Left lobe of liver (tissue), 2 donors: Measurements from ENCODE around the gene SLC44A5. TPM values are rescaled to one million over a fixed set of nuclear protein-coding genes. Genes with fewer than 3 reads are reported as not detected.
"Not testable (repeated sequence)": the region's sequence is repeated elsewhere in the genome, so short reads cannot be mapped to it uniquely, and the experiment has no call there.

ENCODE experiments used
- ATAC-seq: fragments of 200-7000 bp; cut with Tn5 transposase; one replicate; pipeline ENCODE4 v1.9.1; 2020; ENCODE audit warnings: mild to moderate bottlenecking, moderate library complexity
- DNase-seq: peaks from one replicate; pipeline ENCODE4 v3.0.0-alpha.2; 2020; ENCODE audit warnings: low spot score
- total RNA-seq: library from RNA; stranded (reverse); gene quantifications from one replicate; pipeline ENCODE4 v1.2.1, GENCODE V29; 2021
- donor health status: DM: no; HTN: no; CAD: no; lungs with moderate emphysema.
- donor health status: DM: no; HTN: yes; CAD: no.

The SLC44A5 gene
- 0.33 TPM for total RNA-seq

- ATAC-seq = no peak
- no peak for DNase-seq
These were observed at the start of gene SLC44A5 for GRCh38 chr1:75611014-75611413. SLC44A5 (minus strand) TSS chr1:75611114; CDS start chr1:75541447, 69,667 bp downstream.

- ATAC-seq (no peak), DNase-seq (no peak)
These were observed 45.0 kb upstream of the SLC44A5 start for GRCh38 chr1:75655931-75656330.

- ATAC-seq, DNase-seq: not testable (repeated sequence)
These were observed 36.3 kb upstream of the SLC44A5 start for GRCh38 chr1:75647183-75647582.

- not testable (repeated sequence) for DNase-seq, ATAC-seq
These were observed 34.2 kb upstream of the SLC44A5 start for GRCh38 chr1:75645153-75645552.

- ATAC-seq (no peak), DNase-seq (no peak)
These were observed 32.5 kb upstream of the SLC44A5 start for GRCh38 chr1:75643460-75643859.

GRCh38 chr1:75641325-75641724, 30.4 kb upstream of the SLC44A5 start:
- DNase-seq (no peak), ATAC-seq (peak; percentile 42)

- no peak for DNase-seq
- ATAC-seq = no peak
These were observed 29.2 kb upstream of the SLC44A5 start for GRCh38 chr1:75640137-75640536.

- ATAC-seq (peak; percentile 85), DNase-seq (no peak)
These were observed 21.5 kb upstream of the SLC44A5 start for GRCh38 chr1:75632350-75632949.

GRCh38 chr1:75630998-75631397, 20.1 kb upstream of the SLC44A5 start:
- DNase-seq (no peak), ATAC-seq (no peak)

- no peak for ATAC-seq
These were observed 19.2 kb upstream of the SLC44A5 start for GRCh38 chr1:75630004-75630594.

GRCh38 chr1:75625795-75626194, 14.9 kb upstream of the SLC44A5 start:
- ATAC-seq (no peak), DNase-seq (no peak)

More at GRCh38 chr1:75630004-75630594, 19.2 kb upstream of the SLC44A5 start:
- no peak for DNase-seq

GRCh38 chr1:75618382-75618781, 7.5 kb upstream of the SLC44A5 start:
- ATAC-seq (no peak), DNase-seq (no peak)

GRCh38 chr1:75616436-75617433, 5.8 kb upstream of the SLC44A5 start:
- DNase-seq (no peak), ATAC-seq (peak; percentile 9)

- peak; percentile 81 for ATAC-seq
- DNase-seq = no peak
These were observed 4.9 kb upstream of the SLC44A5 start for GRCh38 chr1:75615613-75616435.

GRCh38 chr1:75614399-75614756, 3.5 kb upstream of the SLC44A5 start:
- peak; percentile 9 for ATAC-seq
- no peak for DNase-seq

GRCh38 chr1:75613916-75614315, 3.0 kb upstream of the SLC44A5 start:
- DNase-seq = no peak
- ATAC-seq = no peak

GRCh38 chr1:75612976-75613375, 2.1 kb upstream of the SLC44A5 start:
- DNase-seq (no peak), ATAC-seq (no peak)

- DNase-seq (no peak), ATAC-seq (no peak)
These were observed 8.4 kb downstream of the SLC44A5 start for GRCh38 chr1:75602486-75602885.

- ATAC-seq (no peak), DNase-seq (no peak)
These were observed 10.1 kb downstream of the SLC44A5 start for GRCh38 chr1:75600781-75601180.

GRCh38 chr1:75594327-75594726, 16.6 kb downstream of the SLC44A5 start:
- ATAC-seq (no peak), DNase-seq (no peak)

- not testable (repeated sequence) for DNase-seq, ATAC-seq
These were observed 17.5 kb downstream of the SLC44A5 start for GRCh38 chr1:75593457-75593856.
